OCI-LY7 (cell line): ENCODE data around the gene PLCB2. TPM values are rescaled to one million over a fixed set of nuclear protein-coding genes. Genes with fewer than 3 reads are reported as not detected.

ENCODE experiments used
- BruUV-seq: library from RNA; stranded (reverse); fragments of 400-500 nt; replicated peaks from 2 replicates; lab custom pipeline; 2021; lab: Mats Ljungman, UMichigan
- CTCF ChIA-PET: fragments of 300-600 bp; sonication (Branson Sonifier 250); formaldehyde crosslinking; loops from one replicate; lab custom pipeline; 2022; ENCODE audit warnings: antibody characterized with exemption; ENCODE audit not compliant: unreplicated experiment; lab: Charles Lee
- POLR2A ChIA-PET: fragments of 300-600 bp; sonication (Branson Sonifier 250); formaldehyde crosslinking; loops from one replicate; lab custom pipeline; 2022; ENCODE audit warnings: antibody characterized with exemption; lab: Charles Lee
- DNase-seq: peaks from one replicate; pipeline ENCODE4 v3.0.0-alpha.2; 2015; ENCODE audit warnings: low spot score
- H2AFZ ChIP-seq: fragments of 200-600 bp; sonication (generic), shearing (Covaris generic); 2 replicates; pipeline ENCODE4 v1.6.1; 2014; ENCODE audit warnings: mild to moderate bottlenecking, antibody characterized with exemption, low read length, moderate library complexity
- H3K27ac ChIP-seq: fragments of 200-600 bp; sonication (generic); 2 replicates; pipeline ENCODE4 v1.5.1; 2014; ENCODE audit warnings: mixed run types, low read depth, mild to moderate bottlenecking, moderate library complexity, low read length, inconsistent platforms; ENCODE audit not compliant: poor library complexity, severe bottlenecking
- H3K36me3 ChIP-seq: fragments of 200-600 bp; sonication (generic); 2 replicates; pipeline ENCODE4 v1.6.1; 2014; ENCODE audit warnings: mild to moderate bottlenecking, antibody characterized with exemption, low read length, moderate library complexity, mixed read lengths; ENCODE audit not compliant: insufficient read depth
- H3K4me1 ChIP-seq: fragments of 200-600 bp; sonication (generic); 2 replicates; pipeline ENCODE4 v1.5.1; 2014; ENCODE audit warnings: mild to moderate bottlenecking, low read length; ENCODE audit not compliant: insufficient read depth, poor library complexity, severe bottlenecking
- H3K4me2 ChIP-seq: fragments of 200-600 bp; sonication (generic); 2 replicates; pipeline ENCODE4 v1.6.1; 2014; ENCODE audit warnings: mild to moderate bottlenecking, low read length
- H3K4me3 ChIP-seq: fragments of 200-600 bp; sonication (generic); 2 replicates; pipeline ENCODE4 v1.5.1; 2014; ENCODE audit warnings: mild to moderate bottlenecking, low read depth, low read length; ENCODE audit not compliant: poor library complexity, severe bottlenecking
- H3K79me2 ChIP-seq: fragments of 200-600 bp; sonication (generic); 2 replicates; pipeline ENCODE4 v1.6.1; 2016; ENCODE audit warnings: low read depth, mild to moderate bottlenecking, low read length, moderate library complexity, mixed read lengths; ENCODE audit not compliant: insufficient read depth
- H3K9me2 ChIP-seq: fragments of 200-600 bp; sonication (generic); 2 replicates; pipeline ENCODE4 v1.6.1; 2016; ENCODE audit warnings: mild to moderate bottlenecking, low read length, mixed read lengths; ENCODE audit not compliant: insufficient read depth
- H3K9me3 ChIP-seq: fragments of 200-600 bp; sonication (generic); 2 replicates; pipeline ENCODE4 v1.6.1; 2014; ENCODE audit warnings: mild to moderate bottlenecking, mixed run types, low read length, mixed read lengths
- H4K20me1 ChIP-seq: fragments of 200-600 bp; sonication (generic); 2 replicates; pipeline ENCODE4 v1.6.1; 2014; ENCODE audit warnings: mild to moderate bottlenecking, antibody characterized with exemption, low read length, moderate library complexity, mixed read lengths; ENCODE audit not compliant: insufficient read depth
- EZH2phosphoT487 ChIP-seq: fragments of 200-600 bp; sonication (generic); IDR thresholded peaks from 2 replicates; pipeline ENCODE4 v1.6.1; 2018; ENCODE audit warnings: low read depth, borderline replicate concordance, mild to moderate bottlenecking, mixed run types, antibody characterized with exemption, low read length, moderate library complexity, mixed read lengths
- intact Hi-C: fragments of 100-400 bp; cut with micrococcal nuclease; formaldehyde crosslinking; loops from one replicate; pipeline ENCODE4 v1.10.0; 2022; ENCODE audit not compliant: unreplicated experiment
- total RNA-seq, 2 experiments: library from RNA; depleted of rRNA in 1 of 2; stranded (reverse); fragments of >200 nt in 1 of 2; shearing (Covaris generic) in 1 of 2; gene quantifications; 2 replicates each; pipeline ENCODE4 v1.2.3, GENCODE V29; 2014 to 2022
- TF ChIP-seq, protein P1 (sequence below): fragments of 200-600 bp; sonication (generic); conservative IDR thresholded peaks from 2 replicates; pipeline ENCODE4 v1.5.1; 2014; ENCODE audit warnings: mild to moderate bottlenecking, antibody characterized with exemption, low read length, moderate library complexity, mixed read lengths

PLCB2 gene
- total RNA-seq, 2 experiments from 2014 or later: 9.6 TPM; not detected in 1

DNA sequence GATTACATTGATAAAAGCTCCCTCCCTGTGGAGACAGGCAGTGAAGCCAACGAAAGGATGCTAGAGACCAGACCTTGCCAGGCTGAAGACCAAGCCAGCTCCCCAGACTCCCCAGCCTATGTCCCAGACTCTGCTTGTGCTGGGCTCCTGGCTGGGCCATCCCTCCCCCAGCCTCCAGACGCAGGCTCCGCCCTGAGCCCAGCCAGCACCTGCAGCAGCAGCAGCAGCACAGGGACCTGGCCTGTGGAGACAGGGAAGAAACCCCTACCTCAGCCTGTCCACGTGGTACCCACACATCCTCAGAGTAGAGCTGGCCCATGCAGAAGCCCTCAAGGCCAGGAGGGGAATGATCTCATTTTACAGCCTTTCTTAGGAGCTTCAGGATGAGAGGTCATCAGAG is 38.1 kb downstream of the PLCB2 start:
- Histone ChIP-seq H3K27ac (no peak overlapping the region), H3K9me3 (no peaks in the 10 kb centered on the region), H4K20me1 (no peaks in the 10 kb centered on the region), H3K79me2 (no peaks in the 10 kb centered on the region), H3K36me3 (no peaks in the 10 kb centered on the region; the same call in 1 of the 2 replicates), H3K4me2 (no peak overlapping the region), H3K4me3 (no peak overlapping the region), H3K4me1 (no peaks in the 10 kb centered on the region), H3K9me2 (no peaks in the 10 kb centered on the region), H2AFZ (no peak overlapping the region)
- TF ChIP-seq, protein P1, sequence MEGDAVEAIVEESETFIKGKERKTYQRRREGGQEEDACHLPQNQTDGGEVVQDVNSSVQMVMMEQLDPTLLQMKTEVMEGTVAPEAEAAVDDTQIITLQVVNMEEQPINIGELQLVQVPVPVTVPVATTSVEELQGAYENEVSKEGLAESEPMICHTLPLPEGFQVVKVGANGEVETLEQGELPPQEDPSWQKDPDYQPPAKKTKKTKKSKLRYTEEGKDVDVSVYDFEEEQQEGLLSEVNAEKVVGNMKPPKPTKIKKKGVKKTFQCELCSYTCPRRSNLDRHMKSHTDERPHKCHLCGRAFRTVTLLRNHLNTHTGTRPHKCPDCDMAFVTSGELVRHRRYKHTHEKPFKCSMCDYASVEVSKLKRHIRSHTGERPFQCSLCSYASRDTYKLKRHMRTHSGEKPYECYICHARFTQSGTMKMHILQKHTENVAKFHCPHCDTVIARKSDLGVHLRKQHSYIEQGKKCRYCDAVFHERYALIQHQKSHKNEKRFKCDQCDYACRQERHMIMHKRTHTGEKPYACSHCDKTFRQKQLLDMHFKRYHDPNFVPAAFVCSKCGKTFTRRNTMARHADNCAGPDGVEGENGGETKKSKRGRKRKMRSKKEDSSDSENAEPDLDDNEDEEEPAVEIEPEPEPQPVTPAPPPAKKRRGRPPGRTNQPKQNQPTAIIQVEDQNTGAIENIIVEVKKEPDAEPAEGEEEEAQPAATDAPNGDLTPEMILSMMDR: no peak
- no peak for TF ChIP-seq EZH2phosphoT487
- intact Hi-C loops: loop anchor here (5.0 kb wide), 3 partner anchors 162 to 482 kb away; partner anchors contain the start of gene BMF
- no peak for DNase-seq
- ChIA-PET CTCF (interaction anchor here (0.7 kb wide), 1 partner anchor 39 kb away, joined by 3 read pairs; no protein-coding TSS in a partner anchor), POLR2A (interaction anchor here (0.8 to 0.9 kb wide), 2 partner anchors 27 to 40 kb away, joined by 3 read pairs; no protein-coding TSS in a partner anchor)
- BruUV-seq: no TSS peak

DNA sequence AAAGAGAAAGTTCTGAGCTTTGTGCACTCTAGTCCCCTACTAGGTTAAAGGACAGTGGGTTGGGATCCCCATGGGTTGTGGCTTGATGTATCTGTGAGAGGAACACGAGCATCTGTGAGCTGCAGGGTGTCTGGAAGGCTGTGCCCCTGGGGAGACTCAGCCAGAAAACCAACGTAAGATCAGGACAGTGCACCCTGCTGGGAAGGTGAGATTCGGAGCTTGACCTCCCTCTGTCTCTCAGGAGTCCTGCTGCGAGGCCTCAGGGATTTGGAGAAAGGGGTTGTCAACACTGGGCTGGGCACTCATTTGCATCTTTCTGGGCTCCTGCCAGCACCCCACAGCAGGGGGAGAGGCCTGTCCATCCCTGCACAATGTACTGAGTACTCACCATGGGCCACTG is 40.1 kb downstream of the PLCB2 start:
- intact Hi-C loops: no loop called here
- no peaks in the 10 kb centered on the region for H4K20me1 ChIP-seq
- no peak overlapping the region for H2AFZ ChIP-seq
- no peak for TF ChIP-seq EZH2phosphoT487
- TF ChIP-seq, protein P1: no peak
- no peak overlapping the region for H3K4me2 ChIP-seq
- no peak overlapping the region for H3K4me3 ChIP-seq
- no peaks in the 10 kb centered on the region for H3K79me2 ChIP-seq
- no peak for DNase-seq
- no peak overlapping the region for H3K27ac ChIP-seq
- no peaks in the 10 kb centered on the region for H3K9me3 ChIP-seq
- H3K36me3 ChIP-seq: no peaks in the 10 kb centered on the region
- no TSS peak for BruUV-seq
- H3K9me2 ChIP-seq: no peaks in the 10 kb centered on the region
- no peaks in the 10 kb centered on the region for H3K4me1 ChIP-seq
- ChIA-PET CTCF (interaction anchor here (0.6 kb wide), 1 partner anchor 220 kb away, joined by 3 read pairs; no protein-coding TSS in a partner anchor), POLR2A (no interaction called here)

DNA sequence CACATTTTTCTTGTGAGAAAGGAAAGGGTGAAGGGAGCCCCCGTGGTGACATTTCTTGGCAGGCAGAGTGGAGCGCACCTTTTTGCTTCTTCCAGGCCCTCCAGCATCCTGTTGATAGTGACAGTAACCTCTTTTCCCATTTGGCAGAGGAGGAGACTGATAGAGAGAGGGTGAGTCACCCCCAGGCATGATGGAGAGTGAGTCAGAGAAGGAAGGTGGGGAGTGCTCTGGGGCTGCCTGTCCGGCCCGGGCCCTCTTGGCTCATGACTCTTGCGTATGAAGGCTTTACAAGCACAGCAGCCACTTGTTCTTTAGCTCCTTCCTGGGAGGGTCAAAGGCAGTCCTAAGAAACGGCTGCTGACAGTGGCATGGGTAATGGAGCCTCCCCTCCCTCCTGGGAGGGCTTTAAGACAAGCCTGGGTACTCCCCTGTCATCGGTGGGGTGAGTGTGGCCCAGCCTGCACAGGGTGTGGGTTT is 40.9 kb downstream of the PLCB2 start:
- Histone ChIP-seq H3K4me2 (no peak overlapping the region), H3K79me2 (no peaks in the 10 kb centered on the region), H3K9me3 (no peaks in the 10 kb centered on the region), H2AFZ (no peak overlapping the region), H3K27ac (no peak overlapping the region), H3K4me3 (no peak overlapping the region), H3K36me3 (no peaks in the 10 kb centered on the region), H3K4me1 (no peaks in the 10 kb centered on the region), H4K20me1 (no peaks in the 10 kb centered on the region), H3K9me2 (no peaks in the 10 kb centered on the region)
- no TSS peak for BruUV-seq
- POLR2A ChIA-PET: no interaction called here
- CTCF ChIA-PET: no interaction called here
- TF ChIP-seq, protein P1: no peak
- TF ChIP-seq EZH2phosphoT487: no peak
- intact Hi-C loops: no loop called here
- DNase-seq: no peak
